C1 segment of cervical spinal cord (tissue), 14 donors: Measurements from ENCODE around the gene ARID2.

Experiments used
- DNase-seq, 14 donors: peaks; one replicate each; lab custom pipeline; 2025; lab: John Stamatoyannopoulos, UW

The ARID2 gene

DNA sequence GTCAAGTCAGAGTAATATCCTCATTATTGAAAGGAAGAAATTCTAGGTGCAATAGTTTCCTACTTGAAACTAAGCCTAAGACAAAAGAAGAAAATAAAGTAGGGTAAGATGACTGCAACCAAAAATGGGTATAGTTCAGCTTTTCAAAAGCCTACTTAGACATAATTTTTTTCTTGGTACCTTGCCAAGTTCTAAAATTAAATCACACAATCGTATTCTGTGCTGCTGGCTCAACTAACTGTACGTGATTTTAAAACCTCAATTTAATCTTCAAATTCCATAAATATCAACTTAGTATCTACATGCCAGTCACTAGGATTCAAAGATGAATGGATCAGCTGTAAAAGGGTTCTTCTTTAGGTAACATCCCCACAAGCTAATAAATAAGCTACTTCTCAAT, 204.0 kb downstream of the ARID2 start:
- no peak for DNase-seq

DNA sequence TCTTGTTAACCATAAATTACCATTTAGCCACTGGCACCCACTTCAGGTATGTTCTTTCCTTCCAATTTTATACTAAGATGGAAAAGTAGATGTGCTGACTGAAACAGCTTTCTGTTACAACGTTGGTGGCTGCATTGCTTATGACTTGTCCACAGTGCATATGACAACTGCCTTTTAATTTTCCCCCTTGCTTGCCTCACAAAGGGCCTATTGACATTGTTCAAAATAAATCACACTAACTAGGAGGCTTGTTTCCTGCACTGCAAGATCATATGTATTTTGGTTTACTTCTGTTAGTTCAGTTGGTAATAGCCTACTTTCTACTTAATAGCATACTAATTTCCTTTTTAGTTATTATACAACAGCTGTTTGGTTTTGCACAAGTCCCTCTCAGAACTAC, 205.4 kb downstream of the ARID2 start:
- DNase-seq, result no peak

DNA sequence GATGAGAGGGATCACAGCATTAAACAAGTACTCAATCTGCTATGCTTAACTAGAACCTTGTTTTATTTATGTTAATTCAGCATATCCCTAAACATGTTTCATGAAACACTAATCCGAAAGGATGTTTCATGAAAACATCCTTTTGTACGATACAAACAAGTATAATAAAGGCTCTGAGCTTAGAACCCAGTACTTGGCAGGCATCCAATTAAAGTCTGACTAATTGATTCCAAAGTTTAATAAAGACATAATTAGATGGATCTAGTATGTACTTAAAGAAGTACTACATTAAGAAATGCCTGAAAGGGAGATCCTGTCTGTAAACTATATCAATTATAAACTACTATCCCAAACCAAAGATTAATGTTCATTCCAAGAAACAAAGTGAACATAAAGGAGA, 209.1 kb downstream of the ARID2 start:
- DNase-seq, result no peak

DNA sequence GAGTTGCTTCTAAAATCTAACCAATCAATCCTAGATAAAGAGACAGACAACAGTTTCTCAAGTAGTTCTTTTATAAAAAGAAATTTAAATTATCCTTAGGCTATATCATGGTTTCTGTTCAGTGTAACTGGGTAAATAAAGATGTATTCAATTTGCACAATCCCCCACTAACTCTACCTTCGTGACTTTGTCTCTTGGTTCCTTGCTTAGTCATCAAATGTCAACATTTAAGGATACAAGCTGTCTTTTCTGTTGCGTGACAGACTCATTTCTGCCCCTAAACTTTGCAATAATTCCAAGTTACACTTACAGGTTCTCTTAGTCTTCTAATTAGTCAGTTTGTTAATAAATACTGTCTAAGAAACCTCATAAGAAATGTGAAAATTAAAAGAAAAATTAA, 210.3 kb downstream of the ARID2 start:
- DNase-seq, result no peak

DNA sequence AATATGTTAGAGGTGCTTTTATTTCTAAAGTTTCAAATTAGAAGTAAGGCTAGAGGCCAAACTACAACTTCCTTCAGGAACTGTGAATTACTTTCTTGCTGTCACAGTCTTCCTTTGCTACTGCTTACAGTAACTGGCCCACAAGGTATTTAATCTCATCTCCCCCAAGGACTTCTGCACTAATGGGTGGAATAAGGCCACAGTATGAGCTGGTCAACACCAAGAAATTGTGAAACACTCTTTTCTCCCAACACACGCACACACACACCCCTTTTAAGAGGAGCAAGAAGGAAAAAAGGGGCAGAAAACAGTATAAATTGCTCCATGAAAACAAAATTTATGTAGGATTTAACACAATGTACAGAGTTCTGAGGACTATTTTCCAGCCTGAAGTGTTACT, 215.3 kb downstream of the ARID2 start:
- DNase-seq, result no peak

DNA sequence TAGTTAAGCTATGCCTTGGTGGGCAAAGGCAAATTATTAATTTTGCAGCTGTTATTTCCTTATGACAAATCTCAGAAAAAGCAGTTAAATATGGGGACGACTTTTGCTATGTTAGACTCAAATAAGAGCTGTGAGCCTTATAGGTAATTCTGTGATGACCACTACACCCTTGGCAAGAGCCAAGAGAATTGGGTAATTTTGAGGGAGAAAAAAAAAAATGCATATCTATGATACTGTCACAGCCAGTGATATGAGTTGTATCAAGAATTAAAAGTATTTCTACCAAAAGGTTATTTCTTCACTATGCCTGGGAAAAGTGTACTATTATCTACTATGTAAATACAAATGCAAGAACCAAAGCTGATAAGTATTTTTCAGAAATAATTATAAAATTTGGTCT, 216.9 kb downstream of the ARID2 start:
- DNase-seq, result no peak

DNA sequence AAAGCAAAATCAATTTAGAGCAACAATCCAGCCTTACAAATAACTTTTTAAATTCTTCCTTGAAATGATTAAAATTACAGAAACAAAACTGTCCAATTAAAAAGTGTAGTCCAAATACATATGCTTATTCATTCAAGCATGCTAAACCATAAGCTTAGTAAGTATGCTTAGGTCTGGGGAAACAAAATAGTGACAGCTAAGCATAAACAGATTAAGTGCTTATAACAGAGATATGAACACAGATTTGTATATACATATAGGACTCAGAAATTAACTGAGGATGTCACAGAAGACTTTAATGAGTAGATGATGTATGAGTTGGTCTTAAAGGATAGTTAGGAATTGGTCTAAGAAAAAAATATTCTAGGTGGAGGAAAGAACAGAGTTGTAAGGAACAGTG, 219.0 kb downstream of the ARID2 start:
- no peak for DNase-seq
